ENCODE data around the gene MAP3K5.

Gene MAP3K5

DNA sequence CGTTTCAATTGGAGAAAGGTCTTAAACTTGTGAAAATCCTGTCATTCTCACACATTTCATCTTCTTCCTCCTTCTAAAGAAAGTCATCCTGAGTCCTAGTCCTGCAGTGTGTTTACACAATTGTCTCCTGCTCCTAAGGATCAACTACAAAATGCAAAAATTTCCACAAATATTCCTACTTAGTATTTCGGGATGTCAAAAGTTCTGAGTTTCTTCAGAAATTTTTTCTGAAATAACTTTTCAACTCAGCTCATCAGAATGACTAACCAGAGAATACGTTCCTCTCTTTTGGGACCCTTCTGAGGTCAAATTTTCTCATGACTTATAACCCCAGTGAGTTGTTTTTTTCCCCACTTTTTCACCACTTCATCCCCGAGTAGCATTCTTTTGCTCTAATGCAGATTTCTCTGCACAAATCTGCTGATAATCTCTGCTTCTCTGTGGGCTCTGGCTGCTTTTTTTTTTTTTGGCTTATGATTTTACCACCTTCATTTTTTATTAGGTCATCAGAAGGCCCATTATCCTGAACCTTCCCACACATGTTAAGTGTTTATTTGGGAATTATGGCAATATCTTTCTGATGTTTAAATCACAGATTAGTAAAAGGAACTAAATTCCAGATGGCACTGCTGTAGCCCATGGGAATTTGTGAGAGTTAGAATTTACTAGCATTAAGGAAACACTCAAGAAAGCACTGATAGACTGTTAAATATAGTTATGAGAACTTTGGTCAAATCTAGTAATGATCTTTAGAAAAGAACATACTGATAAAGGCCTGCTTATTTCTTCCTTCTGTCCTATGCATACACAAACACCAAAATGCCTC, 41.4 kb downstream of the MAP3K5 start:
- no peak for DNase-seq (ENCODE audit: low read depth)

DNA sequence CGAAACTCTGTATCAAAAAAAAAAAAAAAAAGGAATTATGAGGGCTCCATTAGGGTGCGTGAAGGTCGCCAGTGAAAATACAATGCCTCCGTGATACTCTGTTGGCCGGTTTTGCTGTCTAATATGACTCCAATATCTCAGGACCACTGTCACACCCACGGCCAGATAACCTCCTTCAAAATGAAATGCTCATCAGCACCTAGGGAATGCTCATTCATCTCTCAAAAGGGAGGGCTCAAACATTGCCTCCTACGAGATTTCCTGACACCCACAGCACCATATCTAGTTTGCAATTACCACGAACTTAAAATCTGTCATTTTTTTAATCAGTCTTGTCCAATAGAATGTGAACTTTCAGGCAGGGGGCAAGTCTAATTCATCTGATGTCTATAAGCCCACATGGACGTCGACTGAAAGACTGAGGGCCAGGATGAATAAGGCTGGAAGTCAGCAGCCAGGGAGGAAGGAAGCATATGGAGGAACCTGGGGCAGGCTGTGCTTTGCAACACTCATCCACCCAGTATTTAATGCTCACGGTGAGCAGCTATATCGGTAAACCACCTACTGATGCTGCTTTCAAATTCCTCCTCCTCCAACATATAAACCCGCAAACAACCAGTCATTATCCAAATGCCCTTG, 42.8 kb downstream of the MAP3K5 start:
- DNase-seq (ENCODE audit: low read depth), result no peak

DNA sequence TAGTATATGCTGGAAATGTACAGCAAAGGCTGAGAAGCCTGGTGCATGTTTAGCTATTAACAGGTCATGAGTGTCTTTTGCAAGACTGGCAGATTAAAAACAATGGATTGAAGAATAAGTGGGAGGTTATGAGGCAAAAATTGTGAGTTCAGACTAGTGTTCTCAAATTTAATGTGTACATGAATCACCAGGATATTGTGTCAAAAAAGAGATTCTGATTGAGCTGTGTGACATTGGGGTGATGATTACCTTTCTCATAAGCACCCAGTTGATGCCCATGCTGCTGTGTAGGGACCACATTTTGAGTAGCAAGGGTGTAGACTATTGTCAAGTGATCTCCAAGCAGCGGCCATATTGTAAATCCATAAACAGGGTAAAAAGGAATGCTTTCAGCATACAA, 44.8 kb downstream of the MAP3K5 start:
- no peak for DNase-seq (ENCODE audit: low read depth)

DNA sequence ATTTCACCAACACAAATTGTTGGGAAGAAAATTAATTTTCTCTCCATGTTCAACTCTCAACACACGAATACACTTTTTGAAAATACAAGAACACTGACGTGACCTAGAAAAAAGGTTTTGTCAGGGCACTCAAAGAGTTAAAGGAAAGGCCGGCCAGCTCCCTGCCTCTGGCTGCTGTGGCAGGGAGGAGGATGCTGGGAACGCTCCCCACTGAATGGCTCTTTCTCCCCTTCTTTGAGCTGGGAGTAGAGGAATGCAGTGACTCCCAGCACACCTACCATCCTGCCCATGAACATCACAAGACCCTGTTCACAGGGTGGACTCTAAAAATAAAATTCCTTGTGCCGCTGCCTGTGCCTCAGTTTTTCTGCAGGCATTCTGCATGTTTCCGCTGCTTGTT, 47.0 kb downstream of the MAP3K5 start:
- DNase-seq (ENCODE audit: low read depth), result no peak

DNA sequence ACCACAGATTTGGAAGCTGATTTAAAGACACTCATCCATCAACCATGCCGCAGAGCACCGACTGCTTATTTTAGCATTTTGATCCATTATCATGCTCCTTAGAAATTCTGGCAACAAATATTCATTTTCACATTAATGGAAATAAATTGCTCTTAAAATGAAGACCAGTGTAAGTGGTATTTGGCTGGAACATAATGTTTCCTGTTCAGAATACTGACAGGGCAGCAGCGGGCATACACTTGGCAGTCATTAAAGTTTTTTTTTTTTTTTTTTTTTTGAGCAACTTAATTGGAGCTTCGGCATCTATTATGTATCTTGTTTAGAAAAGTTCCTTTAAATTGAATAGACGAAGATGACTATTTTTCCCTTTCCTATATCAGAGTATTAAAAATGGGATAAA, 47.4 kb downstream of the MAP3K5 start:
- no peak for DNase-seq (ENCODE audit: low read depth)

DNA sequence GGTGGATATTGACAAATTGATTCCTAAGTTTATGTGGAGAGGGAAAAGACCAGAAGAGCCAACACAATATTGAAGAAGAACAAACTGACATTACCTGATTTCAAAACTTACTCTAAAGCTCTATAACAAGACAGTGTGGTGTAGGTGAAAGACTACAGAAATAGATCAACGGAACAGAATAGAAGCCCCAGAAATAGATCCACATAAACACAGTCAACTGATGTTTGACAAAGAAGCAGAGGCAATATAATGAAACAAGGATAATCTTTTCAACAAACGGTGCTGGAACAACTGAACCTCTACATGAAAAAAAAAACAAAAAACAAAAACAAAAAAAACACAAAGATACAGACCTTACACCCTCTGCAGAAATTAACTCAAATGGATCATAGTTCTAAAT, 50.2 kb downstream of the MAP3K5 start:
- no peak for DNase-seq (ENCODE audit: low read depth)

DNA sequence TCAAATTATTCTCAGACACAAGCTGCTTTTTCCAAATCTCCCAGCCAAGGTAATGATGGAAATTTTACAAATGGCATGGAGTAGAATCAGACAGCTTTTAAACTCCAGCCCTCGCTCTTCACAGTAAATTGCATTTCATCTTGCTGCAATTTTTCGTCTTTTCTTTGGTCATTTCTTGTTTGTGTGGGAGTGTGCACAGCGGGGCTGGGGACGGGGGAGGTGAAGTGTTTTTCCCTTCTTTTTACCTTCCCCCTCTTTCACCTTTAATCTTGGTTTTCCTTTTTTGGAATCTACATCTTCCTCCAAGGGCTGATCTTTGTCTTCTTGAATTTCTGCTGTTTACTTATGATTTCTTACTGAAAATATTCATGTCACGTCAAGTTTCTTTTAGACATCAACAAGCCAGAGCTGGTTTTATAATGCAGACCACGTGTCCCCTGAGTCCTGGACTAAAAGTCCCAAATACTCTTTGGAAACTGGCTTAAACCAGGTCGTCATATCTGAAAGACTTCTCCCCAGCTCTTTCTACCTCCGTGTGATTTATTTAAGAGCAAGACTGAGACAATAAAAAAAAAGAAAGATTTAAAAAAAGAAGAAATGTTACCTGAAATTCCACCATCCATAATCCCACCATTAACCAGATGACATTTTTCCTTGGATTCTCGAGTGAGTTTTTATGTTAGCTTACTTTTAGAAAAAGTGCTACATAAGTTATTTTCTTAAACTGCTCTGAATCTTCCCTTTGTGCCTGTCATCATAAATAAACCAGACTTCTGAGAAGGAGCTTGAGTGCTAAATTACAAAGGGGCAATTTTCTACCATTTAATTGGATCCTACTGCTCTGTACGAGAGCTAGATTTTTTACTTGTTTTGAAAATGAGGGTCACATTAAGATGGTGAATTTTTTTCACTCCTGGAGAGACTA, 52.0 kb downstream of the MAP3K5 start:
- peak; percentile 57 for DNase-seq (ENCODE audit: low read depth)

DNA sequence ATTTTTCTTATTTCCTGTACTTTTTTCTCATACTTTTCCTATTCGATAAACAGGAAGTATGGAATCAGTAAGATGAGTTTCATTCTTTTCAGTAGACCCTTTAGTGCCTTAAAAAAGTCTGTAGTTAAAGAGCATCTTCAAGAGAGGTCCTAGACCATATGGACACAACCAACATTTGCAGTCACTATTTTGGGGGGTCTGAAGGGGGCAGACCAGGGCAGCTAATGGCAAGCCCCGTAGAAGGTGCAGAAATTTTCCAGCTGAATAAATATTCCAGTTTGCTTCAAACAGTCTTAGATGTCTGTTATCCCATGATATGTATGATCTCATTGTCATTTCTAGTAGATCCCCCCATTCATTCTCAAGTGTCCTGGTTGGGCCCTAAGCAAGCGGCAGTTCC, 52.8 kb downstream of the MAP3K5 start:
- no peak for DNase-seq (ENCODE audit: low read depth)

DNA sequence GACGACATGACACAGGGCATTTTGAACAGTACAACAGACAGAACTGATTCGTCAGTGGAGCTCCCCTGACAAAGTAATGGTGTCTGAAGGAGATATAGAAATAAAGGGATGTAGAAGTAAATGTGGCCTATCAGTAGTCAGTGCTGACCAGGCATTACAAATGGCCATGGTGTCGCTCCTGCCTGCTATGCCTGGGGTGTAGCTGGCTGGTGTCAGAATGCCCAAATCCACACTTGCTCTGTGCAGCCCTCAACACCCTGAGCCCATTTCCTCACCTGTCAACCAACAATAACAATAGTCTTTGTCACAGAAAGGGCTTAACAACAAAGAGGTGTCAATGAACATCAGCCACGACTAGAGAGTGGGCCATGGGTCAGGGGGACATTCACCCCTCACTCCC, 53.2 kb downstream of the MAP3K5 start:
- no peak for DNase-seq (ENCODE audit: low read depth)

DNA sequence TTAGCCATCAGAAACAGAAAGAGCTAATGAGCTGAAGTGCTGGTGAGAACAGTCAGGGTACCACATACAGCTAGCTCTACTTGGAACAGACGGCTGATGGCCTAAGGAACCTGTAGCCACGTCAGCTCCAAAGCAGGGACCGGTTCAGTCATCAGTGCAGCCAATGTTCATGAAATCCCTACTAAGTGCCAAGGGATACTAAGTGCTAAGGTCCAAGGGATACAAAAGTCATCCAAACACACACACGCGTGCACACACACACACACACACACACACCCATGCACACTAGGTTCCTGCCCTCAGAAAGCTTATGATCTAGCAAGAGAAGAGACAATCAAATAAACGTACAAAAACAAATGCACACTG, 53.6 kb downstream of the MAP3K5 start:
- DNase-seq (ENCODE audit: low read depth), result no peak

DNA sequence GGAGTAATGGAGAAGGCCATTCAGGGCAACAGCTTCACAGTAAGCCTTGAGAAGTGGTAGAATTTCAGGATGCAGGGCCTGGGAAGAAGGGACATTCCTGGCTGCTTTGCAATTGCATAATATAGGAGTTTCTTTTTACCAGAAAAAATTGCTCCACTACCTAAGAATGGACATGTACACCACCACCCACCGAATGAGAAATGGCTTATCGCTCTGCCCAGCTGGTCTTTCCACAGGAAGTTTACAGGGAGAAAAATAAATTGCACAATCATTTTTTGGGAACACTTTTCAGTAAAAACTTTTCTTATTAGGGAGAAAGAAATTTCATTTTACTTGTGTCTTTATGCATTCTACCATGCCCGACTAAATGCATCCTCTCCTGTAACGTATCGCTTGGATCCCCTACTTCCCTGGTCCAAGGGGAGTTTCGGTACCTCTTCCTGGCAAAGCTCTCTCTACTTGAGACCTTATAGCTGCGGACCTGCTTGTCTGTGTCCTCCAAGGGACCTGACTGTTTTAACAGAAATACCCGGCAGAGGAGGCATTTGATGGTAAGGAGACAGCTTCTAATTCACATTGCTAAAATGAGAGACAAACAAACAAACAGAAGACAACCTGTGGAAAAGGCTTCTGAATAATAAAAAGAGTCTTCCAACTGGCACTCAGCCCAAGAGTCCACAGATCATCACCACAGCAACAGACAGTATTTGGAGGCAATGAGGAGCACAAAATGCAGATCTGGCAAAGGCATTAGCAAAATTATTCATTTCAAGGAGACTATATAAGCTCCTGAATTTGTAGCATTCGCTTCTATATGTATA, 54.2 kb downstream of the MAP3K5 start:
- DNase-seq (ENCODE audit: low read depth), result peak; percentile 81

DNA sequence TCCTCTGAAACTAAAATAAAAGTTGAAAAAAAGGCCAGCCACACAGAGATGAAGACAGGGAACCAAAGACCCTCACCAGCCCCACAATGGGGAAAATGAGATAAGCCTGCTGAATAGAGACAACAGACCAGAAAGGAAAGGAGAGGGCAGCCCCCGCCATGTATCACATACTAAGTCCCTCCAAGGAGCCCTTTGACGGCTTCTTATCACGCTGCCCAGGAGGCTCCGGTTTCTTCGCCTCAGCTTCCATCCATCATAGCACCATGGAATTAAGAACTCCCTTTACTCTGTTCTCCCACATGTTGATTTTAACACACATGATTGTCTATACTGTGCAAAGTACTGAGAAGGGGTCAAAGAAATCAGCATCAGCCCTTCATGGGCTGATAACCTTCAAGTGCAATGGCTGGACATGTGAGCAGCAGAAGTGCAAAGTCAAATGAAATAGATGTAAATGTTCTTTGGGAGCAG, 54.9 kb downstream of the MAP3K5 start:
- no peak for DNase-seq (ENCODE audit: low read depth)

DNA sequence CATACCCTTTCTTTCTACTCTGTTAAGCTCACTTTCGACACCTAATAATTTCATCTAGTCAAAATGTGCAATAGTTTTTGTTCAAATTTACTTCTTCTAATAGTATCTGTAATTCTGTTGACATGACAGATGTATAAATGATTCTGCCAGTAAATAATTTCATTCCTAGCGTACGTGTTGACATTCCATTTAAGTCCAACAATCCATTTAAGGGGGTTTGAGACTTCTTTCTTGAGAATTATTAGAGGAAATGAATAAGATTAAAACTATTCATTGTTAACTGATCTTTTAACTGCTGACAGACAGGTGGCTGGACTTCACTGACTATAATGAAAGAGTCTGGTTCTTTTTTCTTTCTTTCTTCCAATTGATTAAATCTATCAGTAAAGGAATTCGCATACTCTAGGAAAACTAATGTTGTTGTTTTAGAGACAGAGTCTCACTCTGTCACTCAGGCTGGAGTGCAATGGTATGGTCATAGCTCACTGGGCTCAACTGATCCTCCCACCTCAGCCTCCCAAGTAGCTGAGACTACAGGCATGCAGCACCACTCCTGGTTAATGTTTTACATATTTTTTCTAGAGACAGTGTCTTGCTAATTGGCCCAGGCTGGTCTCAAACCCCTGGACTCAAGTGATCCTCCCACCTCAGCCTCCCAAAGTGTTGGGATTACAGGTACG, 55.9 kb downstream of the MAP3K5 start:
- DNase-seq (ENCODE audit: low read depth), result no peak

DNA sequence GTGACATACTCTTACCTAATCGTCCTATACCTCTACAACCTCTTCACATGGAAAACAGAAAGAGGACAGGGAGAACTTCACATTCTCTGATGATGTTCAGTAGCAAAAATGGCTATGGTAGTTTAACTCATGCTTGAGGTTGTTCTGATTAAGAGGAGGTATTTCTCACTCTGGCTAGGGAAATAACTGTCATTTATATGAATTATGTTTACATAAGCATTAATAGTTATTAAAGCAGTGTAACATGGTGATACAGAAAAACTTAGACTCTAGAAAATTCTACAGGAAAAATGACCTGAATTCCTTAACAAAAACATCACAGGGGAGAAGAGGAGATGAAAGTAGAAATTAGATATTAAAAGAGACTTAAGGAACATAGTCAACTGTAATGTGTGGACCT, 57.3 kb downstream of the MAP3K5 start:
- no peak for DNase-seq (ENCODE audit: low read depth)

DNA sequence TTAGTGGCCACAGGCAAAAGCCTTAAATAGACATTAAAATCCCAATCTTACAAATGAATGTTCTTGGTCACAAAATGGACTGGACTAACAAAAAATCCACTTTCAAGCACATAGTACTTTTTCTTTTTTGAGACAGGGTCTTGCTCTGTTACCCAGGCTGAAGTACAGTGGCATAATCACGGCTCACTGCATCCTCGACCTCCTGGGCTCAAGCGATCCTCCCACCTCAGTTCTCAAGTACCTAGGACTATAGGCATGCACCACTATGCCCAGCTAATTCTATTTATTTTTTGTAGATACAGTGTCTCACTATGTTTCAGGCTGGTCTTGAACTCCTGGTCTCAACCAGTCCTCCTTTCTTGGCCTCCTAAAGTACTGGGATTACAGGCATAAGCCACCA, 59.4 kb downstream of the MAP3K5 start:
- DNase-seq (ENCODE audit: low read depth), result no peak

DNA sequence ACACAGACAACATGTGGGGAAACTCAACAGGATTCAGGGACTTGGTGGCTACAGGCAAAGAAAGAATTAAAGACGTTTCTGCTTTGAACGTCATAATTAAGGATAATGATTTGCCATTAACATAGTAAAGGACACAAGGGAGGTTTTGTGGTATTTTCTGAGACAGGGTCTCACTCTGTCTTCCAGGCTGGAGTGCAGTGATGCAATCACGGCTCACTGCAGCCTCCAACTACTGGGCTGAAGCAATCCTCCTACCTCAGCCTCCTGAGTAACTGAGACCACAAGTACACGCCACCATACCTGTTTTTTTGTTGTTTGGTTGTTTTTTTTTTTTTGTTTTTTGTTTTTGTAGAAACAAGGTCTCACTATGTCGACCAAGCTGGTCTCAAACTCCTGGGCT, 62.4 kb downstream of the MAP3K5 start:
- no peak for DNase-seq (ENCODE audit: low read depth)

DNA sequence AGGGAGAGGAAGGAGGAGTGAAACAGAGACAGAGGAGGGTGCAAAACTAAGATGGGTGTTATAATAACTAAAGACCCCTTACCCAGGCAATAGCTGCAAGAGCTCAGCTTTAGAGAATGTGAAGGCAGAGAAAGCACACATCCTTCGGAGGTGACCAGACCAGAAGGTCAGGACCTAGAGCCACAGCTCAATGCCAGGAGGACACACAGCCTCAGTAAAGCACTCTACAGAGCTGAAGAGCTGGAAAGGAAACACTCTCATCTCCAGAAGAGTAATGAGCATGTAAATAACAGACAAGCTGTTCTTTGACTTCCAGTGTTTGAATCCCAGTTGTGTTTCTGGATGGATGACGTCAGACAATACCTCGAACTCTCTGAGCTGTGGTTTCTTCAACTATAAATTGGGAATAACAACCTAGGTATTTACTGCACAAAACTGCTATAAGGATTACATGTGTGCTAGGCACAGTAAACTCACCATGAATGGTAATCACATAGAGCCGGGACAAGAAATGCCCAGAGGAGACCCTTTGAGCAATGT, 63.2 kb downstream of the MAP3K5 start:
- DNase-seq (ENCODE audit: low read depth), result no peak

DNA sequence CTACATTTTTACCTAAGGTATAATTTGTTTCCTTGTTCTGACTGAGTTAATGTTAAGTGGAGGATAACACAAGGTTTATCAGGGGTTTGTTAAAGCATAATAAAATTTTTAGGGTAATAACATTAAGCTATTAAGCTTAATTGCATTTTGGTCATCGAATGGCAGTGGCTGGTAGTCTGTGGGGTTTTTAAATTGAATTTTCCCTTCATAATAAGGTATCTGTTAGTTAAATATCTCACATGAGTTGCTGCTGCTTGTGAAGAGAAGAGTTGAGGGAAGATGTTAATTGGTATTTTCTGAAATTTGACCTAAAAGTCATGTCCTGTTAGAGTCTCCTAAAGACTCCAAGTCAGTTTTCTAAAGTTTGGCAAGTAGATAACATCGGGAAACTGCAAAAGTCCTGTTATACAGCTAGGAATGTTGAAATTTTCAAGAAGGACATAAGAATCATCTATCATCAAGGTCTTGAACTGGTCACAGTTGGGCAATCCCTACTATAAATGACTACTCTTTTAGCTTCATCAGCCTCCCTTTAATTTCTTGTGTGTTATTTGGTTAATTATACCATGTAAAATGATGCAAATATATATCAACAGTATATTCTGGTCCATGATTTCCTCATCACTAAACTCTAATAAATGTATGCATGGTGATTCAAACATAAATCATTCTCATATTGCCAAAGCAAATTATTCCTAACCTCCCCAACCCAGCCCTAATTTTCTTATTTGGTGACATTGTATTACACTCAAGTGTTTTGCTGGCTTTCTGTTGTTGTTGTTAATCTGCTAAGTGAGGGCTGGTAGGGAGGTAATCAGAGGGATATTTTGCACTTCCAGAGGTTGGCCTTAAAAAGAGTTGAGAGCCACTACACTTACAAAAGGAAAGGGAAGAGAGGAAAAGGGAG, 64.0 kb downstream of the MAP3K5 start:
- DNase-seq (ENCODE audit: low read depth), result no peak

DNA sequence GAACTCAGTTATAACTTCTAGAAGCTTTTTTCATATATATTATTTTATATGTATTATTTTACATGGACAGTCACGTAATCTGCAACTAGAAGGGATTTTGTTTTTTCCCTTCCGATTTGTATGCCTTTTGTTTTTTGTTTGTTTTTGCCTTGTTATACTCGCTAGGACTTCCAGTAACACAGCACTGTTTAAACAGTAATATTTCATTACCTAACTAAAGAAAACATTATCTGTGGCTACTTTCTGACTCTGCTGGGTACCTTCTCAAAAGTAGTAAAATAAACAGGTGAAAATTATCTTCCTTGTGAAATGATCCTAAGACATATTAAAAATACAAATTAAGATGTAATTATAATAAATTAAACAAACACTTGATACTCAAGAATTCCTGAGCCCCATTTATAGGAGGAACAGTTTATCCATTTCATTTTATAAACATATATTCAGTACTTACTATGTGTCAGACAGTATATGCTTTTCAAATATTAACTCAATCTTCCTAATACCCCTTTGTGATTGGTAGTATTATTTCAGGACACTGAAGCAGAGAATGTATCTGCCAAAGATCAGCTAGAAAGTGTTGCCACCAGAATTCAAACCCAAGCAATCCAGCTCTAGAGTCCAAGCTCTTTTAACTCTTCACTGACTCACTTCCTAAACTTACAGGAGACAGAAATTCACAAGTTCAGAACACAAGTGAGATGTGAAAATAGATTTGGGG, 65.3 kb downstream of the MAP3K5 start:
- DNase-seq (ENCODE audit: low read depth), result no peak
